ENCODE data around the gene SORCS1. TPM values are rescaled to one million over a fixed set of nuclear protein-coding genes. Genes with fewer than 3 reads are reported as not detected.

The SORCS1 gene
- total and polyA plus RNA-seq, 4 donors = 0.04 to 3.5 (median 0.05) TPM

- Histone ChIP-seq H3K27ac (ENCODE audit: low read depth in 1 of 2, low read length in 1 of 2) (no peak overlapping the region), H3K9ac (ENCODE audit: insufficient read depth in 1 of 2, low read length in 2 of 2) (no peak overlapping the region), H3K4me3 (no peak overlapping the region), H3K4me1 (ENCODE audit: control insufficient read depth in 5 of 5, insufficient read depth in 5 of 5, low read length in 5 of 5) (peaks cover 0 to 6% (median 2%) of the 10 kb centered on the region in 5 donors), H3K36me3 (ENCODE audit: control insufficient read depth in 4 of 4, insufficient read depth in 4 of 4, low read length in 4 of 4) (no peaks in the 10 kb centered on the region), H3K9me3 (ENCODE audit: control insufficient read depth in 4 of 4, insufficient read depth in 3 of 4, low read length in 3 of 4) (no peaks in the 10 kb centered on the region), H3K27me3 (ENCODE audit: control insufficient read depth in 3 of 3, insufficient read depth in 3 of 3, low read length in 2 of 3) (peaks cover 0 to 3% (median 0%) of the 10 kb centered on the region in 3 donors)
- WGBS, 2 donors = 89 to 91% methylated on average over 3 of the region's 3 CpGs
- ATAC-seq (ENCODE audit: insufficient read depth, low FRiP score) = no peak
- no peak for TF ChIP-seq CTCF (IDR thresholded peaks at IDR 0.05; ENCODE audit: control extremely low read depth, extremely low read depth)
- DNase-seq = no peak
Observed at GRCh38 chr10:106914016-106914415, 250.5 kb downstream of the SORCS1 start.

GRCh38 chr10:106913348-106913747 lies 251.2 kb downstream of the SORCS1 start:
- Histone ChIP-seq H3K27ac (ENCODE audit: low read depth in 1 of 2, low read length in 1 of 2) (no peak overlapping the region), H3K9me3 (ENCODE audit: control insufficient read depth in 4 of 4, insufficient read depth in 3 of 4, low read length in 3 of 4) (no peaks in the 10 kb centered on the region), H3K4me3 (no peak overlapping the region), H3K4me1 (ENCODE audit: control insufficient read depth in 5 of 5, insufficient read depth in 5 of 5, low read length in 5 of 5) (peaks cover 0 to 6% (median 2%) of the 10 kb centered on the region in 5 donors), H3K9ac (ENCODE audit: insufficient read depth in 1 of 2, low read length in 2 of 2) (no peak overlapping the region), H3K36me3 (ENCODE audit: control insufficient read depth in 4 of 4, insufficient read depth in 4 of 4, low read length in 4 of 4) (no peaks in the 10 kb centered on the region), H3K27me3 (ENCODE audit: control insufficient read depth in 3 of 3, insufficient read depth in 3 of 3, low read length in 2 of 3) (peaks cover 0 to 3% (median 0%) of the 10 kb centered on the region in 3 donors)
- WGBS, 2 donors = 81 to 83% methylated on average over 4 of the region's 4 CpGs
- no peak for TF ChIP-seq CTCF (IDR thresholded peaks at IDR 0.05; ENCODE audit: control extremely low read depth, extremely low read depth)
- no peak for DNase-seq
- ATAC-seq (ENCODE audit: insufficient read depth, low FRiP score) = no peak

- no peak for ATAC-seq (ENCODE audit: insufficient read depth, low FRiP score)
- DNase-seq = no peak
- H3K27me3 ChIP-seq (ENCODE audit: control insufficient read depth in 3 of 3, insufficient read depth in 3 of 3, low read length in 2 of 3) = peaks cover 0 to 3% (median 0%) of the 10 kb centered on the region in 3 donors
- H3K36me3 ChIP-seq (ENCODE audit: control insufficient read depth in 4 of 4, insufficient read depth in 4 of 4, low read length in 4 of 4) = no peaks in the 10 kb centered on the region
- H3K4me1 ChIP-seq (ENCODE audit: control insufficient read depth in 5 of 5, insufficient read depth in 5 of 5, low read length in 5 of 5) = no peaks in the 10 kb centered on the region
- no peak for TF ChIP-seq CTCF (IDR thresholded peaks at IDR 0.05; ENCODE audit: control extremely low read depth, extremely low read depth)
- WGBS, 2 donors = 79 to 82% methylated on average over 3 of the region's 3 CpGs
- H3K9ac ChIP-seq (ENCODE audit: insufficient read depth in 1 of 2, low read length in 2 of 2) = no peak overlapping the region
- H3K9me3 ChIP-seq (ENCODE audit: control insufficient read depth in 4 of 4, insufficient read depth in 3 of 4, low read length in 3 of 4) = no peaks in the 10 kb centered on the region
- H3K4me3 ChIP-seq = no peak overlapping the region
- no peak overlapping the region for H3K27ac ChIP-seq (ENCODE audit: low read depth in 1 of 2, low read length in 1 of 2)
Observed at GRCh38 chr10:106911096-106911495, 253.4 kb downstream of the SORCS1 start.

GRCh38 chr10:106910666-106911065 lies 253.8 kb downstream of the SORCS1 start:
- DNase-seq (no peak), ATAC-seq (ENCODE audit: insufficient read depth, low FRiP score) (no peak)
- Histone ChIP-seq H3K36me3 (ENCODE audit: control insufficient read depth in 4 of 4, insufficient read depth in 4 of 4, low read length in 4 of 4) (no peaks in the 10 kb centered on the region), H3K27me3 (ENCODE audit: control insufficient read depth in 3 of 3, insufficient read depth in 3 of 3, low read length in 2 of 3) (peaks cover 0 to 3% (median 0%) of the 10 kb centered on the region in 3 donors), H3K9ac (ENCODE audit: insufficient read depth in 1 of 2, low read length in 2 of 2) (no peak overlapping the region), H3K4me1 (ENCODE audit: control insufficient read depth in 5 of 5, insufficient read depth in 5 of 5, low read length in 5 of 5) (no peaks in the 10 kb centered on the region), H3K9me3 (ENCODE audit: control insufficient read depth in 4 of 4, insufficient read depth in 3 of 4, low read length in 3 of 4) (no peaks in the 10 kb centered on the region), H3K27ac (ENCODE audit: low read depth in 1 of 2, low read length in 1 of 2) (no peak overlapping the region), H3K4me3 (no peak overlapping the region)
- TF ChIP-seq CTCF (IDR thresholded peaks at IDR 0.05; ENCODE audit: control extremely low read depth, extremely low read depth) = no peak
- WGBS, 2 donors = 69 to 83% methylated on average over 4 of the region's 4 CpGs

Measured in lung (tissue), 12 donors.